Keratinocyte (primary cell): Measurements from ENCODE around the gene DNAJC7.

Experiments
- EZH2 ChIP-seq: IDR thresholded peaks from one replicate; pipeline ENCODE4 v1.6.1; 2012; ENCODE audit warnings: inconsistent platforms, mild to moderate bottlenecking, low read length, moderate library complexity
- TF ChIP-seq, protein P1 (sequence below), 3 experiments: IDR thresholded peaks in 1 of 3; conservative IDR thresholded peaks in 1 of 3; optimal IDR thresholded peaks in 1 of 3; 2 replicates in 2 of 3; 3 replicates in 1 of 3; pipeline versions ENCODE3 to v1.5.1; 2011; ENCODE audit warnings: low read length in 3 of 3, mild to moderate bottlenecking in 3 of 3, moderate library complexity in 2 of 3, control low read depth in 1 of 3, inconsistent platforms in 1 of 3; ENCODE audit not compliant: insufficient read depth in 2 of 3; ENCODE audit errors: extremely low read depth in 1 of 3

GRCh38 chr17:41987642-41988041, 29.6 kb downstream of the DNAJC7 start:
- TF ChIP-seq EZH2, result no peak
- TF ChIP-seq, protein P1, sequence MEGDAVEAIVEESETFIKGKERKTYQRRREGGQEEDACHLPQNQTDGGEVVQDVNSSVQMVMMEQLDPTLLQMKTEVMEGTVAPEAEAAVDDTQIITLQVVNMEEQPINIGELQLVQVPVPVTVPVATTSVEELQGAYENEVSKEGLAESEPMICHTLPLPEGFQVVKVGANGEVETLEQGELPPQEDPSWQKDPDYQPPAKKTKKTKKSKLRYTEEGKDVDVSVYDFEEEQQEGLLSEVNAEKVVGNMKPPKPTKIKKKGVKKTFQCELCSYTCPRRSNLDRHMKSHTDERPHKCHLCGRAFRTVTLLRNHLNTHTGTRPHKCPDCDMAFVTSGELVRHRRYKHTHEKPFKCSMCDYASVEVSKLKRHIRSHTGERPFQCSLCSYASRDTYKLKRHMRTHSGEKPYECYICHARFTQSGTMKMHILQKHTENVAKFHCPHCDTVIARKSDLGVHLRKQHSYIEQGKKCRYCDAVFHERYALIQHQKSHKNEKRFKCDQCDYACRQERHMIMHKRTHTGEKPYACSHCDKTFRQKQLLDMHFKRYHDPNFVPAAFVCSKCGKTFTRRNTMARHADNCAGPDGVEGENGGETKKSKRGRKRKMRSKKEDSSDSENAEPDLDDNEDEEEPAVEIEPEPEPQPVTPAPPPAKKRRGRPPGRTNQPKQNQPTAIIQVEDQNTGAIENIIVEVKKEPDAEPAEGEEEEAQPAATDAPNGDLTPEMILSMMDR (optimal IDR thresholded peaks at IDR 0.05 in 1 of 3, IDR thresholded peaks at IDR 0.05 in 1 of 3, conservative IDR thresholded peaks at IDR 0.05 in 1 of 3; ENCODE audit: extremely low read depth in 1 of 3, insufficient read depth in 2 of 3, low read length in 3 of 3), result no peak
